Measurements from ENCODE around the gene DUSP22. TPM values are rescaled to one million over a fixed set of nuclear protein-coding genes. Genes with fewer than 3 reads are reported as not detected.

DUSP22 gene
- polyA plus RNA-seq, 2 of the 4 experiments (the other 2 are of a cell fraction) = 6.2 to 11.3 TPM

- H3K27ac ChIP-seq = no peak overlapping the region
Measured at GRCh38 chr6:306641-307061, 14.4 kb downstream of the DUSP22 start.

DNA sequence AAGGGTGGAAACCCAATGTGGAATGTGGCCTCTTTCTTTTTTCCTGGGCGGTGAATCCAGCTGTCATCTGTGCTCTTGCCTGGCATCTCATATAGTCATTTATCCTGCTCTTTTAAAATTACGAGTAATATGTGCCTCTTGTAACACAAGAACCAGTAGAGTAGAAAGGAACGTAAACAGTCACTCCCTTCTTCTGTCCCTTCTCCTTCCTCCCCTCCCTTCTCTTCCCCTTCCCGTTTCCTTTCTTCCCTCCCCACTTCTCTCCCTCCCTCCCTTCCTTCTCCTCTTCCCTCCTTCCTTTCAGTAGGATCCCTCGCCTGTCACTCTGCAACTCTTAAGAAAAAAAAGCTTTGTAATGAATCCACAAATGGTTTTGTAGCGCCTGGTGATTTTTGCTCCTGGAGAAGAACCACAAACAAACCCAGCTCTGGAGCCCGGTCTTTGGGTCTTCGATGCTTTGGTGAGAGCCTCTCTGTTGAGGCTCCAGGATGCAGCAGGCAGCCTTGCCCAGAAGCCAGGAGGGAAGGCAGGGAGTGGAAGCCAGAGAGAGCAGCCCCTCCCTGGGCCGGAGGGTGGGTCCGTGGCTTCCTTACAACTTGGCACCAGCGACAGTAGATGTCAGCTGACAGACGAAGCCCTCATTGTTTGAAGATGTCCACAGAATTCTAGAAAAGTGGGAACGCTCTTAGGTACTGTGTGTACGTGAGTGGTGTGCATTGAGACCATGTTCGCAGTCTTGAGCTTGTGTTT is 15.0 kb downstream of the DUSP22 start:
- H3K4me3 ChIP-seq = no peak overlapping the region
- H3K4me2 ChIP-seq = no peak overlapping the region
- no peak for FAIRE-seq
- ChIA-PET CTCF (interaction anchor here (1.3 kb wide), 1 partner anchor 8 kb away, joined by 4 read pairs; no protein-coding TSS in a partner anchor), POLR2A (no interaction called here)
- TF ChIP-seq CBX8 (IDR thresholded peaks at IDR 0.05) (no peak), NFE2L2 (conservative IDR thresholded peaks at IDR 0.05; ENCODE audit: low read length) (no peak), BHLHE40 (IDR thresholded peaks at IDR 0.05; ENCODE audit: low read depth, low read length) (no peak), EHF (CRISPR knock-in tag; IDR thresholded peaks at IDR 0.05) (no peak), MAFK (IDR thresholded peaks at IDR 0.05; ENCODE audit: partially characterized antibody) (no peak)
- no peak overlapping the region for H3K27ac ChIP-seq
- 97% methylated on average over 13 of the region's 15 CpGs for WGBS (ENCODE audit: missing lambda C conversion rate)
- H3K4me1 ChIP-seq = no peaks in the 10 kb centered on the region
- no peak for ATAC-seq
- DNase-seq (ENCODE audit: low read depth in 1 of 2, low spot score in 1 of 2) = no peak
- H3K9me3 ChIP-seq = no peaks in the 10 kb centered on the region

More at GRCh38 chr6:306641-307061, 14.4 kb downstream of the DUSP22 start:
- 88% methylated on average over 8 of the region's 8 CpGs for WGBS (ENCODE audit: missing lambda C conversion rate)
- DNase-seq (ENCODE audit: low read depth in 1 of 2, low spot score in 1 of 2) = no peak
- ATAC-seq = no peak
- Histone ChIP-seq H3K9me3 (no peaks in the 10 kb centered on the region), H3K4me3 (no peak overlapping the region), H3K4me2 (no peak overlapping the region), H3K4me1 (no peaks in the 10 kb centered on the region)
- ChIA-PET CTCF (interaction anchor here (1.3 to 1.4 kb wide), 2 partner anchors 8 to 10 kb away, joined by 3 to 4 read pairs; no protein-coding TSS in a partner anchor), POLR2A (no interaction called here)
- TF ChIP-seq HEYL (CRISPR knock-in tag; IDR thresholded peaks at IDR 0.05) (no peak), USF2 (IDR thresholded peaks at IDR 0.05) (no peak), TP53 (CRISPR knock-in tag; IDR thresholded peaks at IDR 0.05) (no peak), EP300 (IDR thresholded peaks at IDR 0.05) (no peak), PHF8 (IDR thresholded peaks at IDR 0.05; ENCODE audit: borderline replicate concordance, low read depth) (no peak)
- no peak for FAIRE-seq

DNA sequence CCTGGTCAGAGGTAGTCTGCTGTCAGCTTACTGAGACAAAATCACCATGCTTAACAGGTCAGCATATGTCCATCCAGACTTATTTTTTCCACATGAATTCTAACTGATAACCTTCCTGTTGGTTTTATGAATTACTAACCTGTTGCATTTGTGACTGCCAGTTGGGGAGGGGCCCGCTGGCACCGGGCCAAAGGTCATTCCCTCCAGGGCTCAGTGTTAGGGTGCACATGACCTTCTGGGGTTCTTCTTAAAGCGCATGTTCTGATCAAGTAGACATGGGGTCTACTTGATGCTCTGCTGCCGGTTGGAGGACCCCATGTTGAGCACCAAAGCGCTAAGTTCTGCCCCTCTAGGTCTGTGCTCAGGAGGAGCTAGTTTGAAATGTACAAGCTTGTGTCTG is 15.6 kb downstream of the DUSP22 start:
- H3K27ac ChIP-seq = no peak overlapping the region
- ChIA-PET CTCF (no interaction called here), POLR2A (no interaction called here)
- 89% methylated on average over 2 of the region's 5 CpGs for WGBS (ENCODE audit: missing lambda C conversion rate)
- DNase-seq (ENCODE audit: low read depth in 1 of 2, low spot score in 1 of 2) (no peak), FAIRE-seq (no peak), ATAC-seq (no peak)
- H3K4me1 ChIP-seq = no peaks in the 10 kb centered on the region
- no peak overlapping the region for H3K4me2 ChIP-seq
- no peaks in the 10 kb centered on the region for H3K9me3 ChIP-seq
- no peak overlapping the region for H3K4me3 ChIP-seq
- no peak for TF ChIP-seq RNF2 (IDR thresholded peaks at IDR 0.05; ENCODE audit: borderline replicate concordance, low read depth)
- no peak for TF ChIP-seq EHF (CRISPR knock-in tag; IDR thresholded peaks at IDR 0.05)
- TF ChIP-seq TFCP2L1 (CRISPR knock-in tag; IDR thresholded peaks at IDR 0.05) = no peak

DNA sequence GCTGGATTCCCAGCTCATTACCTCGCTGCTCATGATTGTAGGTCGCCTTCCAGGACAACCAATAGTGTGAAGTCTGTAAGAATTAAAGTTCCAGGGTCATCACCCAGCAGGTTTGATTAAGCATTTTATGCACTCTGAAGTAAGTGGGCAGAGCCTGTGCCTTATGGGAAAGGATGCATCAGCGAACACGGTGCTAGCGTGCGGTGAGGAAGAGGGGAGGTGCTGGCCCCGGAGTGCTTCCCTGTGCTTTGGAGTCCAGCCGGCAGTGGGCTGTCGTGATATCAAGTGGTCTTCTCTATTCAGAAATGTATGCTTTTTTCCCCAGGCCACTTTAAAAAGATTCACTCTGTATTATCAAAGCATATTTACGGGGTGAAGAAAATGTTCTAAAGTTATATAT is 16.0 kb downstream of the DUSP22 start:
- FAIRE-seq (no peak), DNase-seq (ENCODE audit: low read depth in 1 of 2, low spot score in 1 of 2) (no peak), ATAC-seq (no peak)
- ChIA-PET POLR2A (no interaction called here), CTCF (no interaction called here)
- Histone ChIP-seq H3K9me3 (no peaks in the 10 kb centered on the region), H3K4me1 (no peaks in the 10 kb centered on the region), H3K4me2 (no peak overlapping the region), H3K4me3 (no peak overlapping the region), H3K27ac (no peak overlapping the region)
- TF ChIP-seq USF2 (IDR thresholded peaks at IDR 0.05) (no peak), EP300 (IDR thresholded peaks at IDR 0.05) (no peak), FOSL2 (IDR thresholded peaks at IDR 0.05) (no peak), FOSL2 (CRISPR knock-in tag; IDR thresholded peaks at IDR 0.05) (no peak), PHF8 (IDR thresholded peaks at IDR 0.05; ENCODE audit: borderline replicate concordance, low read depth) (no peak), ELK1 (IDR thresholded peaks at IDR 0.05; ENCODE audit: low read depth, low read length) (no peak), GATA3 (IDR thresholded peaks at IDR 0.05; ENCODE audit: borderline replicate concordance) (no peak), HOXA7 (CRISPR knock-in tag; IDR thresholded peaks at IDR 0.05) (no peak)
- TF ChIP-seq, protein P1, sequence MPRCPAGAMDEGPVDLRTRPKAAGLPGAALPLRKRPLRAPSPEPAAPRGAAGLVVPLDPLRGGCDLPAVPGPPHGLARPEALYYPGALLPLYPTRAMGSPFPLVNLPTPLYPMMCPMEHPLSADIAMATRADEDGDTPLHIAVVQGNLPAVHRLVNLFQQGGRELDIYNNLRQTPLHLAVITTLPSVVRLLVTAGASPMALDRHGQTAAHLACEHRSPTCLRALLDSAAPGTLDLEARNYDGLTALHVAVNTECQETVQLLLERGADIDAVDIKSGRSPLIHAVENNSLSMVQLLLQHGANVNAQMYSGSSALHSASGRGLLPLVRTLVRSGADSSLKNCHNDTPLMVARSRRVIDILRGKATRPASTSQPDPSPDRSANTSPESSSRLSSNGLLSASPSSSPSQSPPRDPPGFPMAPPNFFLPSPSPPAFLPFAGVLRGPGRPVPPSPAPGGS (IDR thresholded peaks at IDR 0.05) = no peak
- 94% methylated on average over 10 of the region's 10 CpGs for WGBS (ENCODE audit: missing lambda C conversion rate)
